ENCODE data around the gene COL8A1.
"Not testable (repeated sequence)": the region's sequence is repeated elsewhere in the genome, so short reads cannot be mapped to it uniquely, and the experiment has no call there.

Gene COL8A1

DNA sequence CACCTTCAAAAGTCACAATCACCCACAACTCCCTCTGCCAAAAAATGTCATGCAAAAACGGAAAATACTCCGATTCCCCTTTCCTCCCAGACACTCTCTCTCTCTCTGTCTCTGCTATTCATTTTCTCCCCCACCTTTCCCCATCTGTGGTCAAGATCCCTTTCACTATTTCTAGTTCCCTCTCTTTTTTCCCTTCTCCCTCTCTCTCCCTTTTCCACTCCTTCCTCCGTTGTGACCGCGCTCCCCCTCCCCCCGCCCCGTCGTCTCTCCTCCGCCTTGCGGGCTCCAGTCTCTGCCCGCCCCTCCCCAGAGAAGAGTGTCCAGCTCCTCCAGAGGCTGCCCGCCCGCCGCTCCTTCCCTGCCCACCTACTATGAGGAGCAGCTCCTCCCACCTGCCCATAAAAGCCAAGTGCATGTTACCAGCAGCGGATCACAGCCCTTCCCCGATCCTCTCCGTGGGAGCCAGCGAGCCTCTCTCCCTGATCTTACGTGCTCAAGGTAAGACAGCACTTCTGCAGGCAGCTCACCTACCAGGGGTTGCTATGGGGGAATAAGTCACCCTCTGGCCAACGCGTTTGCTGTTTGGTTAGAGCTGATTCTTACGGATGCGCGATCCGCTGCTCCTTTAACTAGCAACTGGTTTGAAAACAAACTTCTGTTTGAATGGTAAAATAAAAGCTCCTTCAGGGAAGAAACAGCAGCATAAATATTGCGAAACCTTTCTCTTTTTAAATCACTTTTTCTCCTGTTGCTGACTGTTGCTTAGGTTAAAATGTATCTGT, at the start of gene COL8A1:
COL8A1 (plus strand) TSS at position 428 of the 782 bp plus-strand sequence. CDS start 152,089 bp downstream, outside the sequence.
- DNase-seq (ENCODE audit: low spot score): no peak

GRCh38 chr3:99589168-99589567, 49.2 kb upstream of the COL8A1 start:
- DNase-seq (ENCODE audit: low spot score): not testable (repeated sequence)

- DNase-seq (ENCODE audit: low spot score): no peak
Observed at GRCh38 chr3:99599894-99600293, 38.5 kb upstream of the COL8A1 start.

GRCh38 chr3:99601515-99601914, 36.9 kb upstream of the COL8A1 start:
- no peak for DNase-seq (ENCODE audit: low spot score)

- DNase-seq (ENCODE audit: low spot score): no peak
Observed at GRCh38 chr3:99602183-99602582, 36.2 kb upstream of the COL8A1 start.

DNA sequence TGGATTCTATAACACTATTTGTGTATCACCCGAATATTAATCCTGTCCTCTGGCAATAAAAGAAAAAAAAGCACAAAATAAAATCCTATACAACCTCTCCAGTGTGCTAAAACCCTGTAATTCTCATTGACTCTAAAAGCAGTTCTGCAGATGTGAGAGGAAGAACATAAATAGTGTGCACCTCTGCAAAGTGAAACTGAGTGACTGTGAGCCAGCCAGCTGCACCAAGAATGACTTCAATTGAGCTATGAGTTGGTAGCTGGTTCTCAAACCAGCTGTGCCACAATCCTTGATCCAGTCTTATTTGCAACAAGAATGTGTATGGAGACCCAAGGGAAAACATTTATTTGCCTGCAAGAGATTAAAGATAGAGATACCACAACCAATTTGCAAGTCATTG, 31.2 kb upstream of the COL8A1 start:
- DNase-seq (ENCODE audit: low spot score): no peak

DNA sequence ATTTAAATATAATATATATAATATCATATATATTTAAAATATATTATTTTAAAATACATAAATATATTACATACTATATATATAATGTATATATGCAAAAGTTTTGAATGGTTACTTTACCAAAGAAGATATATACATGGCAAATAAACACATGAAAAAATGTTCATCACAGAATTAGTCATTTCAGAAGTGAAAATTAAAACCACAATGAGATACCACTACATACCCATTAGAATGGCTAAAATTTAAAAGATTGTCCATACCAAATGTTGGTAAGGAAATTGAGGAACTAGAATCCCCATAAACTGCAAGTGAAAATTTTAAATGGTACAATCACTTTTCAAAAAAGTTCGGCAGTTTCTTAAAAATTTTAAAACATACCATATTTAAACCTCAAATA, 23.6 kb upstream of the COL8A1 start:
- DNase-seq (ENCODE audit: low spot score): no peak

- no peak for DNase-seq (ENCODE audit: low spot score)
Observed at GRCh38 chr3:99620077-99620767, 18.2 kb upstream of the COL8A1 start.

DNA sequence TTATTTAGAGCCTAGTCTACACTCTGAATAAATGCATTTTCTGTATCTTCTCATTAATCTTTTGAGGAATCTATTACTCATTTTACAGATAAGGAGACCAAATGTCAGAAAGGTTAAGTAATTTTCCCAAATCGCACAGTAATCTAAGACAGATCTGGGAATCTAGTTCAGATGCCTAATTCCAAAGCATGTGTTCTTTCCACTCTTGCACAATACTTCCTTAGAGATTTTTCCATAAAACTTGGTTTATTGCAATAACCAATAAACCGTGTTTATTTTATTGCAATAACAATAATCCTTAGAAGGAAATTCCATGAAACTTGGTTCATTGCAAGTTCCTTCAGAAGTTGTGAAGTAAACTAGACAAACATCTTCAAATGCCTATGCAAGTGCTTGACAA, 17.4 kb upstream of the COL8A1 start:
- no peak for DNase-seq (ENCODE audit: low spot score)

DNA sequence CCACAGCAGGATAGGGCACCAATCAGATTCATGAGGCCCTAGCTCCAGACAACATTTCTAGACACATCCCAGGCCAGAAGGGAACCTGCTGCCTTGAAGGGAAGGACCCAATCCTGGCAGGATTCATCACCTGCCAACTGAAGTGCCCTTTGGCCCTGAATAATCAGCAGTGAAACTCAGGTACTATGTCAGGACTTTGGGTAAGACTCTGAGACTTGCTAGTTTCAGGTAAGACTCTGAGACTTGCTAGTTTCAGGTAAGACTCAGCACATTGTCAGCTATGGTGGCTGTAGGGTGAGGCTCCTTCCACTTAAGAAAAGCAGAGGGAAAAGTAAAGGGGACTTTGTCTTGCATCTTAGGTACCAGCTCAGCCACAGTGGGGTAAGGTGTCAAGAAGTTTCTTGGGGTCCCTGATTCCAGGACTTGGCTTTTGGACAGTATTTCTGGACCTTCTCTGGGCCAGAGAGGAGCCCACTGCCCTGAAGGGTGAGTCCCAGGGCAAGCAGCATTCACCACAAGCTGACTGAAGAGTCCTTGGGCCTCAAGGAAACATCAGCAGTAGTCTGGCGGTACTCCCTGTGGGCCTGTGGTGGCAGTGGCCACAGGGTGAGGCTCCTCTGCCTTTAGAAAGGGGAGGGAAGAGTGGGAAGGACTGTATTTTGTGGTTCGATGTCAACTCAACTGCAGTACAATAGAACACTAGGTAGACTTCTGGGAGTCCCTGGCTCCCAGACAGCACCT, 13.7 kb upstream of the COL8A1 start:
- DNase-seq (ENCODE audit: low spot score): no peak

DNA sequence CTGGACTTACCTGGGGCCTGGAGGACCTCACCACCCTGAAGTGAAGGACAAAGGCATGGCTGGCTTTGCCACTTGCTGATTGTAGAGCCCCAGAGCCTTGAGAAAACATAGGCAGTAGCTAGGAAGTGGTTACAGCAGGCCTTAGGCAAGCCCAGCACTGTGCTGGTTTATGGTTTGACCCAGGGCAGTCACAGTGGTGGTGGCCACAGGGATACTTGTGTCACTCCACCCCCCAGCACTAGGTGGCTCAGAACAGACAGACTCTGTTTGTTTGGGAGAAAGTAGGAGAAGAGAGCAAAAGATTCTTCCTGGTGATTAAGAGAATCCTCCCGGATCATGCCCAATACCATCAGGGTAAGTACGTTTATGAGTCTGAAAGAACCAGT, 13.2 kb upstream of the COL8A1 start:
- no peak for DNase-seq (ENCODE audit: low spot score)

DNA sequence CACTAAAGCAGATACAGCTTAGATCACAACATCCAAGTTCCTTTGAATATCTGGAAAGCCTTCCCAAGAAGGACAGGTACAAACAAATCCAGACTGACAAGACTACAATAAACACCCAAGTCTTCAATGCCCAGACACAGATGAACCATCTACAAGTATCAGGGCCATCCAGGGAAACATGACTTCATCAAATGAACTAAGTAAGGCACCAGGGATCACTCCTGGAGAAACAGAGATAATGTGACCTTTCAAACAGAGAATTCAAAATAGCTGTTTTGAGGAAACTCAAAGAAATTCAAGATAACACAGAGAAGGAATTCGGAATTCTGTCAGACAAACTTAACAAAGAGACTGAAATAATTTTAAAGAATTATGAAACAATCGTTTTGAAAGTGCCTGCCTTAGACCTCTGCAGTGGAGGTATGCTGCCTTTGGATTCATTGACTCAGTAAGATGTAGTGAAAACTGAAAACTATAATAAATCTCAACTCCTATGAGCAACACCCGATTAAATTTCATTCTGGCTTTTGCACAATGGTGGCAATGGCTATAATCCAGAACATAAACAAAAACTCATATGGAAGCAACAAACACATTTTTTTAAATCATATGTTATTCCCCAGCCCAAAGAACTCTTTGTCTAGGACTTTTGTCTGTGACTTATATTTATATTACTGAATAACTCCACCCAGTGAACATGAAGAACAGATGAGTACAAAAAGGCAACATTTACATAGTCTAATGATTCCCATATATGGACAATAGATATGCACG, 12.6 kb upstream of the COL8A1 start:
- DNase-seq (ENCODE audit: low spot score): no peak

GRCh38 chr3:99626417-99626788, 12.0 kb upstream of the COL8A1 start:
- no peak for DNase-seq (ENCODE audit: low spot score)

GRCh38 chr3:99627062-99627826, 11.2 kb upstream of the COL8A1 start:
- no peak for DNase-seq (ENCODE audit: low spot score)

- no peak for DNase-seq (ENCODE audit: low spot score)
Observed at GRCh38 chr3:99630815-99631214, 7.6 kb upstream of the COL8A1 start.

DNA sequence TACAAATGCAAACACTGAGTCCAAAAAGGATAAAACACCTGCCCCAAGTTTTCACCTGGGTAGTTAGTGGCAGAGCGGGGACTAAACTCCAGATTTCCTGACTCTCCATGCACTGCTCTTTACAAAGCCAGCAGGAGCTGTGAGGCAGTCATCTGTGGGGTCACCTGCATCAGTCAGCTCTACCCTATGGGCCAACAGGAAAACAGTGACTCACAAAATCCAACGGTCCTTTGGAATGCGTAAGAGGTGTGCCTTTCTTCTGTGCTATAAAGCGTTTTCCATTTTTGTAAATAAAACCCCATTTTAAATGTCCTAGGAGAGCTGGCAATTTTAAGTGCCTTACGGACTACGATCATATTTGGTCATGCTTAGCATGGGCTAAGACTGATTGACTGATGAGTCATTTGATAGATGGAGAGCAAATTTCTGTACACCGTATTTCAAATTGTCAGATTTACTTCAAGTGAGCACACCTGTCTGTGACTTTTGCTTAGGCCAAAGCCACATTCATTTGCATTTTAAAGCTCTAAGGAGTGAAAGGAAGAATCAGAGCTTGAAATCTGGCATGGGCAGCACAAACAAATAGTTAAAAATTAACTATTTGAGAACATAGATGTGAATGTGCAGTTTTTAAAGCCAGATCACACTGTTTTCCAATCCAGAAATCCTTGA, 4.4 kb upstream of the COL8A1 start:
- no peak for DNase-seq (ENCODE audit: low spot score)

GRCh38 chr3:99634881-99635280, 3.5 kb upstream of the COL8A1 start:
- no peak for DNase-seq (ENCODE audit: low spot score)

- no peak for DNase-seq (ENCODE audit: low spot score)
Observed at GRCh38 chr3:99635348-99635747, 3.0 kb upstream of the COL8A1 start.

DNA sequence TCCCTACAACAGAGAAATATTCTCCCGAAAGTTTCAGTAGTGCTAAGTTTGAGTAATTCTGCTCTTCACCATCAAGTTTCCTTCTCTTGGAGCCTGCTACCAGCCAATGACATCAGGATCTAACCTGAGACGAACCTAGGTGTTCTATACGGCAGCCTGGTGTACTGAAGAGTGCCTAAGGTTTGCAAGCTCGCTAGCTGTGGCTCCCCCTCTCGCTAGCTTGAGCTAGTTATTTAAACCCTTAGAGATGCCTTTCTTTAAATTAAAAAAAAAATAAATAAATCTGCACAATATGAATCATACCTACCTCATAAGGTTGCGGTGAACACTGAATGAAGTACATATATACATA, 1.4 kb upstream of the COL8A1 start:
- no peak for DNase-seq (ENCODE audit: low spot score)

DNA sequence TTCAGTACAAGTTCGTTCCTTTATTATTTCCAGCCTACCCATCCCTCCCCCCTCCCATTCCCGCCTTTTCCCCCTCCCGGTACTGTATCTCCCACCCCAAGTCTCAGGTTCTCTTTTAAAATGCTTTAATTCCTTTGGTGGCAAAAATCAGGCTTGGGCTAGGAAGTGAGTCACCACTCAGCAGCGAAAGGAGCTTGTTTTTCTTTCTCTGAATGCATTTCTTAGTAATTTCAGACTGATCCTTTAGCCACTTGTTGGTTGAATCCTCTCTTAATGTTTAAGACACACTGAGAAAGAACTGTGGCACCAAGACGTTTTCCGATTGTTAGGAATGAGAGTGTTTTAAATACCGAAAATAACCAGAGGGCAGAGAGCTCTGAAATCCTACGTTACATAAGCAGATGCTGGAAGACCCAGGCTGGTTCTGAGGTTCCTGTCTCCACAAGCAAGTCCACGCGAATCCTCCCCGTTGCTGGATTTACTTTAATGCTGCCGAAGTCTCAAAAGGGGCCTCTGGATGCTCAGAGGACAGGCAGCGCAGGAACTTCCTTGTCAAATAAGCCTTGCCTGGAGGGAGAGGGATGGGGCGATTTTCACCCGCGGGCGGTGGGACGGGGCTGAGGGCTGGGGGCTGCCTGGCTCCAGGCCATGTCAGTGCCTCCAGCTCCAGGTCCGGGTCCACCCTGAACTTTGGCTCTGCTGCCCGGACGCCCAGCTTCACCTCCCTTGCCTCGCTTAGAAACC, 854 bp upstream of the COL8A1 start:
- no peak for DNase-seq (ENCODE audit: low spot score)
